OCI-LY7 (cell line): ENCODE data around the gene CNTNAP3B.
"Not testable (repeated sequence)": the region's sequence is repeated elsewhere in the genome, so short reads cannot be mapped to it uniquely, and the experiment has no call there.

Experiments
- EZH2phosphoT487 ChIP-seq: fragments of 200-600 bp; sonication (generic); IDR thresholded peaks from 2 replicates; pipeline ENCODE4 v1.6.1; 2018; ENCODE audit warnings: low read depth, borderline replicate concordance, mild to moderate bottlenecking, mixed run types, antibody characterized with exemption, low read length, moderate library complexity, mixed read lengths
- TF ChIP-seq, protein P1 (sequence below): fragments of 200-600 bp; sonication (generic); conservative IDR thresholded peaks from 2 replicates; pipeline ENCODE4 v1.5.1; 2014; ENCODE audit warnings: mild to moderate bottlenecking, antibody characterized with exemption, low read length, moderate library complexity, mixed read lengths

DNA sequence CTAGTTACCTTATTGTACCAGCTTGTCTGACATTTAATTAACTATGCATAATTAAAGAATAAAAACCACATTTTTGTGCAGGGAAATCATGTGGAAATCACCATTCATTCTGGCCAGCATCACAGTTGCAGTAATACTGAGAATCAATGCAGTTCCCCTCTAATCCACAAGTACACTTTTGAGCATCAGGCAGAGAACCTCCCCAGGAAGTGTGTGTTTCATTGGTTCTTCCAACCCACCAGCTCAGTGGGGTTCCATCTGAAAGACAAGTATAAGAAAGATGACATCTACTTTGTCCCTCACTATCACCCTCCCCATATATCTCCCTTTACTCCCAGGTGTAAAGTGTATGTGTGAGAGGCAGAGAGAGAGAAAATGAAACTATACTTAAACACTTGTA lies 191.1 kb downstream of the CNTNAP3B start:
- TF ChIP-seq, protein P1, sequence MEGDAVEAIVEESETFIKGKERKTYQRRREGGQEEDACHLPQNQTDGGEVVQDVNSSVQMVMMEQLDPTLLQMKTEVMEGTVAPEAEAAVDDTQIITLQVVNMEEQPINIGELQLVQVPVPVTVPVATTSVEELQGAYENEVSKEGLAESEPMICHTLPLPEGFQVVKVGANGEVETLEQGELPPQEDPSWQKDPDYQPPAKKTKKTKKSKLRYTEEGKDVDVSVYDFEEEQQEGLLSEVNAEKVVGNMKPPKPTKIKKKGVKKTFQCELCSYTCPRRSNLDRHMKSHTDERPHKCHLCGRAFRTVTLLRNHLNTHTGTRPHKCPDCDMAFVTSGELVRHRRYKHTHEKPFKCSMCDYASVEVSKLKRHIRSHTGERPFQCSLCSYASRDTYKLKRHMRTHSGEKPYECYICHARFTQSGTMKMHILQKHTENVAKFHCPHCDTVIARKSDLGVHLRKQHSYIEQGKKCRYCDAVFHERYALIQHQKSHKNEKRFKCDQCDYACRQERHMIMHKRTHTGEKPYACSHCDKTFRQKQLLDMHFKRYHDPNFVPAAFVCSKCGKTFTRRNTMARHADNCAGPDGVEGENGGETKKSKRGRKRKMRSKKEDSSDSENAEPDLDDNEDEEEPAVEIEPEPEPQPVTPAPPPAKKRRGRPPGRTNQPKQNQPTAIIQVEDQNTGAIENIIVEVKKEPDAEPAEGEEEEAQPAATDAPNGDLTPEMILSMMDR, result not testable (repeated sequence)
- TF ChIP-seq EZH2phosphoT487, result not testable (repeated sequence)
